ENCODE data around the gene VWA3A.

- no peak for TF ChIP-seq CTCF (IDR thresholded peaks at IDR 0.05)
- no peak for TF ChIP-seq POLR2A (IDR thresholded peaks at IDR 0.05)
- no peak for TF ChIP-seq EP300 (IDR thresholded peaks at IDR 0.05)
Observed at GRCh38 chr16:22138482-22138881, 46.1 kb downstream of the VWA3A start.

All from suprapubic skin (tissue), 3 donors.